Activated naive CD8-positive, alpha-beta T cell (primary cell): ENCODE results near the gene LIMS2.

ENCODE experiments used
- H3K27ac Mint-ChIP-seq: one replicate; pipeline ENCODE4 v1.8.0; 2021; ENCODE audit warnings: mixed read lengths
- H3K27me3 Mint-ChIP-seq: one replicate; pipeline ENCODE4 v1.8.0; 2021; ENCODE audit warnings: mixed read lengths
- H3K36me3 Mint-ChIP-seq: one replicate; pipeline ENCODE4 v1.8.0; 2021; ENCODE audit warnings: mixed read lengths
- H3K4me1 Mint-ChIP-seq: one replicate; pipeline ENCODE4 v1.8.0; 2021; ENCODE audit warnings: low read depth, mixed read lengths
- H3K4me3 Mint-ChIP-seq: one replicate; pipeline ENCODE4 v1.8.0; 2021; ENCODE audit warnings: mild to moderate bottlenecking, mixed read lengths
- H3K9me3 Mint-ChIP-seq: one replicate; pipeline ENCODE4 v1.8.0; 2021; ENCODE audit warnings: low read depth, mixed read lengths

The LIMS2 gene

DNA sequence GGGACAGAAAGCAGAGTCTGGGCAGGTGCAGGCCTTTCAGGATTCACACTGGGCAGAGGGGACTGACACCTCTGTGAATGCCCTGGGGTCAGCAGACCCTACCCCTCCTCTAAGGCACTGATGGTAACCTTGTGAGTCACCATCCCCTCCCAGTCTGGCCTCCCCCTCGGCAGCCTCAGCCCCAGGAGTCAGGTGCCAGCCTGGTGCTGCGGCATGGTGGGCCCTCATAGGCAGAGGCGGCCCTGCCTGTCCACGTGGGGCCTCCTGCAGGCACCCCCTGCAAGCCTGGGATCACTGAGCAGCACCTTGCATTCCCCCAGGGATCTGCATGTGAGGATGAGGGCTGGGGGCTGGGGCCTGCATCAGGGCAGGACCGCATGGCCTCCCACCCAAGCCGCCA, 34.2 kb downstream of the LIMS2 start:
- H3K27ac Mint-ChIP-seq: peak overlapping the region; percentile 75
- H3K4me3 Mint-ChIP-seq: peak overlapping the region; percentile 66
- H3K4me1 Mint-ChIP-seq: peaks cover 42% of the 10 kb centered on the region

GRCh38 chr2:127640082-127641072, 35.0 kb downstream of the LIMS2 start:
- H3K36me3 Mint-ChIP-seq: no peaks in the 10 kb centered on the region
- H3K27ac Mint-ChIP-seq: peak overlapping the region; percentile 75
- no peaks in the 10 kb centered on the region for H3K9me3 Mint-ChIP-seq
- no peaks in the 10 kb centered on the region for H3K27me3 Mint-ChIP-seq
- peak overlapping the region; percentile 66 for H3K4me3 Mint-ChIP-seq
- H3K4me1 Mint-ChIP-seq: peaks cover 47% of the 10 kb centered on the region

More for the DNA sequence above, 34.2 kb downstream of the LIMS2 start:
- no peaks in the 10 kb centered on the region for H3K36me3 Mint-ChIP-seq
- H3K27me3 Mint-ChIP-seq: no peaks in the 10 kb centered on the region
- H3K9me3 Mint-ChIP-seq: no peaks in the 10 kb centered on the region

GRCh38 chr2:127639111-127639474, 36.2 kb downstream of the LIMS2 start:
- Mint-ChIP-seq H3K9me3 (no peaks in the 10 kb centered on the region), H3K4me3 (peak overlapping the region; percentile 10), H3K27ac (peak overlapping the region; percentile 61), H3K27me3 (no peaks in the 10 kb centered on the region), H3K36me3 (no peaks in the 10 kb centered on the region), H3K4me1 (peaks cover 51% of the 10 kb centered on the region)

DNA sequence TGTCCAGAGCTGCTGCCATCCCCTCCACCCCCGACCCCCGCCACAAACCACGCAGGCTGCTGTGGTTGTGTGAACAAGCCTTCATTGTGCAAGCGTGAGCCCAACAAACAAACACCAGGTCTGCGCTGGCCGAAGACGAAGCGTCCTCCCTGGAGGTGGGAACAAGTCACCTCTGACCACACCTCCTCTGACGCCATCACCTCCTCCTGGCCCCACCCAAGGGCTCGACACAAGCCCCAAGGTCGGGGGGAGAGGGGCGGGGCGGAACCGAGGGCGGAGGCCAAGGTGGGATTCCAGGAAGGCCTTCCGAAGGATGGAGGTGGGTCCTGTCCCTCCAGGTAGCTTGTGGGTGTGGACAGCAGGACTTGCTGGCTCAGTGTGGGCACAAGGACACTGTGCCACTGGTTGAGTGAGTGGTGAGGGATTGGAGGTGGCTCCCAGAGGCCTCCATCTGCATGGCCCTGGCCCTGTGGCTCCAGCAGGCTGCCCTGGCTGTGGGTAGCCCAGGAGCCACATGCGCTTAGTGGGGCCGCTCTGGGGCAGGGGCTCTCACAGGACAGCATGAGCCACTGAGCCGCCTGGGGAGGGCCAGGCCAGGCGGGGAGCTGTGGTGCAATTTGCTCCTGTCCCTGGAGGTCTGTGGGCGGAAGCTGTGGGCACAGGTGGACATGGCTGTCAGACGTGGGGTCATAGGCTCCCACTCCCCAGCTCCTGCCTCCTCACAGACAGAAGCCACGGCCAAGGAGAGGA, 36.8 kb downstream of the LIMS2 start:
- peak overlapping the region; percentile 10 for H3K4me3 Mint-ChIP-seq

GRCh38 chr2:127637725-127638252, 37.5 kb downstream of the LIMS2 start:
- no peaks in the 10 kb centered on the region for H3K27me3 Mint-ChIP-seq
- no peaks in the 10 kb centered on the region for H3K9me3 Mint-ChIP-seq
- H3K27ac Mint-ChIP-seq: peak overlapping the region; percentile 73
- no peaks in the 10 kb centered on the region for H3K36me3 Mint-ChIP-seq
- H3K4me3 Mint-ChIP-seq: peak overlapping the region; percentile 53
- H3K4me1 Mint-ChIP-seq: peaks cover 54% of the 10 kb centered on the region

More for the DNA sequence above, 36.8 kb downstream of the LIMS2 start:
- Mint-ChIP-seq H3K9me3 (no peaks in the 10 kb centered on the region), H3K27me3 (no peaks in the 10 kb centered on the region), H3K27ac (peak overlapping the region; percentile 73), H3K36me3 (no peaks in the 10 kb centered on the region), H3K4me1 (peaks cover 53% of the 10 kb centered on the region)

GRCh38 chr2:127637236-127637630, 38.1 kb downstream of the LIMS2 start:
- Mint-ChIP-seq H3K9me3 (no peaks in the 10 kb centered on the region), H3K27ac (no peak overlapping the region), H3K4me1 (peaks cover 54% of the 10 kb centered on the region), H3K27me3 (no peaks in the 10 kb centered on the region), H3K4me3 (no peak overlapping the region), H3K36me3 (no peaks in the 10 kb centered on the region)

DNA sequence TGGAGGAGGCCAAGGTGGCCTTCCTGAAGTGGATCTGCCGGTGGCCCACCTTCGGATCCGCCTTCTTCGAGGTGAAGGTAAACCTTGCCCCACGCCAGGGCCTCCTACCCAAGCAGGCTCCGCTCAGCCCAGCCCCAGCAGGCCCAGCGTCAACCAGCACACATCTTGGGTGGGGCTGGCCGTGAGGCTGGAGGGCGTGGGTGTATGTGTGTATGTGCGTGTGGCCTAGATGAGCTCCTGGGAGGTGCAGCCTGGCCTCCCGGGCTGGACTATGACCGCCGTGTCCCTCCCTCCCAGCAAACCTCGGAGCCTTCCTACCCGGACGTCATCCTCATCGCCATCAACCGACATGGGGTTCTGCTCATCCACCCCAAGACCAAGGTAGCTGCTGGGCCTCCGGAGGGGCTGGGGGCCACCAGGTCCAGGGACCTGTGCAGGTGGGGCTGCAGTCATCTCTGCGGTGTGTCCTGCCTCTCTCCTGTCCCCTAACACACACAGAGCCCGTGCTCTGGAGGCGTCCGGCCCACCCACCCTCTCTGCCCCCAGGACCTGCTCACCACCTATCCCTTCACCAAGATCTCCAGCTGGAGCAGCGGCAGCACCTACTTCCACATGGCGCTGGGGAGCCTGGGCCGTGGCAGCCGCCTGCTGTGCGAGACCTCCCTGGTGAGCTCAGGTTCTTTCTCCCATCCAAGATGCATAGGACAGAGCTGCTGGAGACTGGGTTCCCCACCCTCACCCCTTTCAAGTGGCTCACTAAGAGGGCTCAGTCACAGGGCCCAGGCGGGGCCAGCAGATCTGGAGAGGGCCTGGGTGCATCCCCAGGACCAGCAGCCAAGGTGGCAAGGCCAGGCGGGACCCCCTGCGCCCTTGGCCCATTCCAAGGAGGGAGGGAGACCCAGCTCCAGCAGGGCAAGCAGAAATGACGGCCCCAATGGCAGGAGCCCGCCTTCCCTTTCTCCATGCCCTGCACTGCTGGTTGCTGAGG, 38.8 kb downstream of the LIMS2 start:
- peak overlapping the region; percentile 72 for H3K27ac Mint-ChIP-seq
- H3K4me3 Mint-ChIP-seq: no peak overlapping the region
- no peaks in the 10 kb centered on the region for H3K36me3 Mint-ChIP-seq
- H3K9me3 Mint-ChIP-seq: no peaks in the 10 kb centered on the region
- no peaks in the 10 kb centered on the region for H3K27me3 Mint-ChIP-seq
- H3K4me1 Mint-ChIP-seq: peaks cover 53% of the 10 kb centered on the region

- Mint-ChIP-seq H3K9me3 (no peaks in the 10 kb centered on the region), H3K27me3 (no peaks in the 10 kb centered on the region), H3K4me3 (no peak overlapping the region), H3K27ac (no peak overlapping the region), H3K36me3 (no peaks in the 10 kb centered on the region), H3K4me1 (peaks cover 52% of the 10 kb centered on the region)
Measured at GRCh38 chr2:127635380-127636237, 39.7 kb downstream of the LIMS2 start.

DNA sequence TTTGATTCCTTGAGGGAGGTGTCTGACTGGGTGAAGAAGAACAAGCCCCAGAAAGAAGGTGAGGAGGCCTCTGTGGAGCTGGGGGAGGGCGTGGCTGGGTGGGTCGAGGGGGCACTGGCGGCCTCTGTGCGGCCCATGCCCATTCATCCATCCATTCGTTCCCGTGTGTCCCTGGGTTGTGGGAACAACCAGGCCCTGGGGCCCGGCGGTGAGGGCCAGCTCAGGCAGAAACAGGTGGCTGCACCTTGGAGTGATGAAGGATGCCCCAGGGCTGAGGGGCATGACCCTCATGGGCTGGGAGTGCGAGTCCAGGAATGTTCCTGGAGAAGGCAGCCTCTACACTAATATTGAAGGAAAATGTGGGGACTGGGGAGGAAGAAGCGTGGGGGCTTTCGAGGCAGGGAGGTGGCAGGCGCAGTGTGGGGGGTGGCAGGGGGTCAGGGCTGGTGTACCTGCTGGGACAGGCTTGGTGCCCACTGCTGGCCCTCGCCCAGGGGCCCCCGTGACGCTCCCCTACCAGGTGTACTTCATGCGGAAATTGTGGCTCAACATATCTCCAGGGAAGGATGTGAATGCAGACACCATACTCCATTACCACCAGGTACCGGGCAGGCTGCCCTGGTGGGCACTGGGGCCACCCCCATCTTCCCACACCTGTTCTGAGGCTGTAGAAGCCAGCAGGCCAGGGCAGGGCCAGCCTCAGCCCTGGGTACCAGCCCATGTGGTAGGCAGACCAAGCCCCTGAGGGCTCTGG, 40.5 kb downstream of the LIMS2 start:
- H3K27me3 Mint-ChIP-seq: no peaks in the 10 kb centered on the region
- H3K4me1 Mint-ChIP-seq: peaks cover 52% of the 10 kb centered on the region
- no peak overlapping the region for H3K27ac Mint-ChIP-seq
- H3K4me3 Mint-ChIP-seq: no peak overlapping the region
- no peaks in the 10 kb centered on the region for H3K9me3 Mint-ChIP-seq
- H3K36me3 Mint-ChIP-seq: no peaks in the 10 kb centered on the region

GRCh38 chr2:127634066-127634617, 41.2 kb downstream of the LIMS2 start:
- Mint-ChIP-seq H3K36me3 (no peaks in the 10 kb centered on the region), H3K4me3 (no peak overlapping the region), H3K4me1 (peaks cover 46% of the 10 kb centered on the region), H3K9me3 (no peaks in the 10 kb centered on the region), H3K27ac (peak overlapping the region; percentile 50), H3K27me3 (no peaks in the 10 kb centered on the region)

DNA sequence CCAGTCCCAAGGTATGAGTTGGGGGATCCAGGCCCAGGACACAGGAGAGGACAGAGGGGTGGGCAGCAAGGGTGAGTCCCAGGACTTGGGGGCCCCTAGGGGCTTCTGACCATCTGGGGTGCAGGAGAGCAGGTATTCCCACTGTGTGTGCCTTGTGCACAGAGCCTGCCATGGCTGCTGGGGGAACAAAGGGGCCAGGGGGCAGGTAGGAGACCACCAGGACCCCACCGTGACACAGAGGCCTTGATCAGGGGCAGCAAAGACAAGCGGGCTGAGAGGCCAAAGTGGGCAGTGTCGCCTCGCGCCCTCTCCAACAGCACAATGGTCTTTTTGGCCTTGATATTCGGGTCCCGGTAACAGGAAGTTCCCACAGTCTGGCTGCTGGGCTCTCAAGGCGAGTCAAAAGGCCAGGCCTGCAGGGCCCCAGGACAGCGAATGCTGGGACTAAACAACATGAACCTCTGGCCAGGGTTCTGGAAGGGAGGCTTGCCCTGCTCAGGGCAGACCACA, 41.7 kb downstream of the LIMS2 start:
- no peaks in the 10 kb centered on the region for H3K9me3 Mint-ChIP-seq
- peak overlapping the region; percentile 72 for H3K27ac Mint-ChIP-seq
- H3K27me3 Mint-ChIP-seq: no peaks in the 10 kb centered on the region
- H3K36me3 Mint-ChIP-seq: no peaks in the 10 kb centered on the region
- peaks cover 40% of the 10 kb centered on the region for H3K4me1 Mint-ChIP-seq
- no peak overlapping the region for H3K4me3 Mint-ChIP-seq

DNA sequence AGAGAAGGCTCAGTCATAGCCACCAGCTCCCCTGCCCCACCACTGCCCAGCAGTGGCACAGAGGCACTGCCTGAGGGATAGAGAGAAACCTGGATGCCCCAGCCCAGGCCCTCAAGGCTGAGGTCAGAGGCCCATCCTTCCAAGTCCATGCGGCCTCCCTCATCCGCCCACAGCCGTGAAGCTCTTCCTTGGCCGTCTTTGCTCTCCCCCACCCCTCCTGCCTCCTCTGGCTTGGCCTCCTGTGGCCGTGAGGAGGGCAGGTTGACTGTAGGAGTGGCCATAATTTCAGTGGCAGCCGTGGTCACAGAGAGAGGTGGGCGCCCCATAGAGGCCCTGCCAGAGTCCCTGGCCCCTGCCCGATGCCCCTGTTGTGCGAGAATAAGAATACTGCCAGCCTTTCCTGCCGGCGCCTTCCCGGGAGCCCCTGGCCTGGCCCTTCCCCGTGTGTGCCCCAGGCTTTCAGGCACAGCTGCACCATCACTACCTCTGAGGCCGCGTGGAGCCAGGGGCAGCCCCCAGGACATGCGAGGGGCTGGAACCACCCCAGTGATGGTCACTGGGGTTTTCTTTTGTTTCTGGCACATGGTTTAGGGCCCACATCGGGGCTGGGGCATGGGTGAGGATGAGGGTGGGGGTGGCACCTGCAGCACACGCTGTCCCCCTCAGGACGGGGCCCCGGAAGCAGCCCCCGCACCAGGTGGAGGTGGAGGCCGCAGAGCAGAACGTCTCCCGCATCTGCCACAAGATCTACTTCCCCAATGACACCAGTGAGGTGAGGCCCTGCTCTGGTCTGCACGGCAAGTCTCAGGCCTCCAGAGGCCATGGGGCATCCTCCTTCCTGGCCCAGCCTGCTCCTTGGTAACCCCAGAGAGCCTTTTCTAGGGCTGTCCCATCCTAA, 42.5 kb downstream of the LIMS2 start:
- Mint-ChIP-seq H3K9me3 (no peaks in the 10 kb centered on the region), H3K27me3 (no peaks in the 10 kb centered on the region), H3K4me1 (peaks cover 34% of the 10 kb centered on the region), H3K4me3 (no peak overlapping the region), H3K36me3 (no peaks in the 10 kb centered on the region), H3K27ac (peak overlapping the region; percentile 72)
